ENCODE measurements around the gene PFKFB4.

DNA sequence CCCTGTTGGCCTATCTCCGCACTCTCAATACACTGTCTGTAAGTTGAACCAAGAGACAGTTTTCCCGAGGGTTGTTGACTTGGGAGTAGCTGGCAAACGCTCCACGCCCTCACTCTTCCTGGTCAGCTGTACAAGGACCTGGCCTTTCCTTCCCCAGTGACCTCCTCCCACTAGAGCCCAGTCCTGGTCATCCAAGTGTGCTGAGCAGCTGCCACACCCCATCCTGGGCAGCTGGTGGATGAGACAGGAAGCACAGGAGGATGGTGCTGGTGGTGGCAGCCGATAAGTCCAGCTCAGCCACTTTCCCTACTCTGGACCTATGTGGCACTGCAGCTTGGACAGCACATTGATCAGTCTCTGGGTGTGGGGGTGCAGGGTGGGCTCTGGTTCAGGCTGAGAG is 19.8 kb downstream of the PFKFB4 start:
- TF ChIP-seq FOXP2 (optimal IDR thresholded peaks at IDR 0.05; ENCODE audit: borderline replicate concordance, extremely low read depth, extremely low read length, insufficient read depth) (no peak), TAF1 (IDR thresholded peaks at IDR 0.05; ENCODE audit: borderline replicate concordance, insufficient read depth, low read length) (no peak)
